ENCODE measurements around the gene XRN1.
A peak's percentile ranks its signal among the peaks of the same experiment; 100 is the strongest.
"Not testable (repeated sequence)": the region's sequence is repeated elsewhere in the genome, so short reads cannot be mapped to it uniquely, and the experiment has no call there.

Gene XRN1

DNA sequence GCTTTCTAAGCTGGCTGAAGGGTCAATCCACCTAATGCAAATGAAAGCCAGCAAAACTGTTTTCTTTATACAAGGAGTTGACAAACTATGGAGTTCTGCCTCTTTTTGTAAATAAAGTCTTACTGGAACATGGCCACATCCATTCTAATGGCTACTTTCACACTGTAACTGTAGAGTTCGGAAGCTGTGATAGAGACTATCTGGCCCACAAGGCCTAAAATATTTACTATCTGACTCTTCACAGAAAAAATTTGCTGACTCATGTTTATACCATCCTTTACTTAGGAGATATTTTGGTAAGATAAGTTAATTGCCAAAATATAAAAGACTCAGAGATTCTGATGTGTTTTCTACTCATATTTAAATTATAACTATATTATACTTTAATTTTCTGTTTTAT lies 128.7 kb downstream of the XRN1 start:
- no peak for DNase-seq

GRCh38 chr3:142318331-142318730 lies 129.5 kb downstream of the XRN1 start:
- no peak for DNase-seq

- DNase-seq = not testable (repeated sequence)
Measured at GRCh38 chr3:142315978-142316388, 131.9 kb downstream of the XRN1 start.

DNA sequence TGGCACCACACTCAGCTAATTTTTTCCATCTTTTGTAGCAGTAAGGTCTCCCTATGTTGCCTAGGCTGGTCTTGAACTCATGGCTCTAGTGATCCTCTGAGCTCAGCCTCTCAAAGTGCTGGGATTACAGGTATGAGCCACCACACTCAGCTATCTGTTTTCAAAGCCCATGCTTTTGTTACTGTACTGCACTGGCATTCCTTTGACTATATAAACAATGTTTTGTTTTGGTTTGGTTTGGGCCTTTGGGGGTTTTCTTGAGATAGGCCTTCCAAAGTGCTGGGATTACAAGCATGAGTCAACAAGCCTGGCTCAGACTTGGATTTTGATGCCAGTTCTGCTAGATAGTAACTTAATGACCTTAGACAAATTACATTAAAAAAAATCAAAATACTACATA lies 132.8 kb downstream of the XRN1 start:
- DNase-seq = no peak

- DNase-seq = no peak
Measured at GRCh38 chr3:142310439-142310838, 137.4 kb downstream of the XRN1 start.

GRCh38 chr3:142302847-142303246 lies 145.0 kb downstream of the XRN1 start:
- not testable (repeated sequence) for DNase-seq

- DNase-seq = no peak
Measured at GRCh38 chr3:142298626-142299025, 149.2 kb downstream of the XRN1 start.

DNA sequence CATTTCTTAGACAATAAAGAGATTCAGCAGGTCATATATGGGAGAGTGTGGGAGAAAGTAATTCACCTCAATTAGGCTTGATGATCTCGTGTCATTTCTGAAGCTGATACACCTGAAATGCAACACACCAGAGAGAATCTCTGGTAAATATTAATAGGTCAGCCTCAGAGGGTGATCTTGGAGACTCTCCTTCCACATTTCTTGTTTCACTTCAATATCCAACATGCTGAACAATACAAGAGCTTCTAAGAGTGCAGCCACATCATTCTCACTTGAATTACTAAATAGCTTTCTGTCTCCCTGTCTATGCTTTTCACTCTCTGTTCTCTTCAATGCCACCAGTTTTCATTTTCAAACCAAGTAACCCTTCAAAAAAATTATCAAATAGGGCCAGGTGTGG lies 151.3 kb downstream of the XRN1 start:
- no peak for DNase-seq

GRCh38 chr3:142287866-142288638 lies 159.8 kb downstream of the XRN1 start:
- no peak for DNase-seq

- no peak for DNase-seq
Measured at GRCh38 chr3:142285083-142285517, 162.7 kb downstream of the XRN1 start.

DNA sequence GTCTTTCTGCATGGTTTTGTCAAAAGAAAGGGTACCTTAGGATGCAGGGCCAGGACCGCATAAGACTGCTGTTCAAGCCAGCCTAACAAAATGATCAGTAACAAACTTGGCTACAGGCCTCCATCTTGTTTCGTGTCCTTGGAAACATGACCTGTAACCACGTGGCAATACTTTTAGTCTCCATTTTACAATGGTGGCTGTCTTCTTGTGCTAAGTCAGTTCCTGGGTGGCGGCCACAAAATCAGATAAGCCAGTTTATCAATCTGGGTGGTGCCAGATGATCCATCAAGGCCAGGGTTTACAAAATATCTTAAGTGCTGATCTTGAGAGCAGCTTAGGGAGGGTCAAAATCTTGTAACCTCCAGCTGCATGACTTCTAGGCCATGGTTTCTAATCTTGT lies 165.3 kb downstream of the XRN1 start:
- no peak for DNase-seq

- no peak for DNase-seq
Measured at GRCh38 chr3:142281474-142281873, 166.4 kb downstream of the XRN1 start.

DNA sequence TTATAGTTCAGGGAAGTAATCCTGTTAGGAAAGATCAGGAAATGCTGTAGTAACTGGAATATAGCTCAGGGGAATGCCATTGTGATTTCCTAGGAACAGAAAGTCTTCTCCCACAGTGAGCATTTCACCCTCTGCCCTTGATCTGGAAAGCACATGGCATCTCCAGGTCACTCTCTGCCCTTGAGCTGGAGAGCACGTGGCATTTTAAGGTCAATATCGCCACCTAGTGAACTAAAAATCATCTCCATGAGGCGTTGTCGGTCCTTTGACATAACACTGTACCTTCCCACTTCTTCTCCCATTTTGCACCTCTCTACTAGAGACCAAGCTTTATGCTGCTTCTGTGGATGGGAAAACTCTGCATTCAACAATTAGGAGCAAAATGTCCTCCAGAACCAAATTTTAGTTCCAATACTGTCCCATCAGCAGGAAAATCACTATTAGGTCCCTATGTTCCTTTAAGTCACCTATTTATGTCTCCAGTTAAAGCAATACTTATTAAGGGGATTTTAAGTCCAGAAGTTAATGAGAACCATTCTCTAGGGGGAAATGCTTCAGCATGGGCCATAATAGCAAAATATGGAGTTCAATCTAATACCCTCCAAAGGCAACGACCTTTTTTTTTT lies 167.8 kb downstream of the XRN1 start:
- peak; percentile 38 for DNase-seq

GRCh38 chr3:142278451-142278850 lies 169.4 kb downstream of the XRN1 start:
- DNase-seq = no peak

DNA sequence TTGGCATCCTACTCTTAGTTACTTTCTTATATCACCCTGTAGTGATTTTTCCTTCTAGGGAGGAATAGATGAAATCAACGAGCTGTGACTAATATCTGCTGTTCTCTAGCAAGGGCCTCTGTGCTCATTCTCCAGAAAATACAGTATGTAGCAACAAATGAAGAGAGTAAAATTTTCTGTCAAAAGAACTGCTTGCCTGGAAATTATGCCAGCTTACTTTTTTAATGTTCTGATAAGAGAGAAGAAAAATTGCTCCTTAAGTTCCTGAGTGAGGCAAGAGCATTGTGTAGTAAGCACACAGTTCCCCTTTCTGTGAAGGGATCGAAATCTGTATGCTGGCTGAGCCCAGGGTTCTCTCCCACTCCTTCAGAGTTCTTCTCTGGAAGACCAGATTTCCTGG lies 171.1 kb downstream of the XRN1 start:
- DNase-seq = no peak

DNA sequence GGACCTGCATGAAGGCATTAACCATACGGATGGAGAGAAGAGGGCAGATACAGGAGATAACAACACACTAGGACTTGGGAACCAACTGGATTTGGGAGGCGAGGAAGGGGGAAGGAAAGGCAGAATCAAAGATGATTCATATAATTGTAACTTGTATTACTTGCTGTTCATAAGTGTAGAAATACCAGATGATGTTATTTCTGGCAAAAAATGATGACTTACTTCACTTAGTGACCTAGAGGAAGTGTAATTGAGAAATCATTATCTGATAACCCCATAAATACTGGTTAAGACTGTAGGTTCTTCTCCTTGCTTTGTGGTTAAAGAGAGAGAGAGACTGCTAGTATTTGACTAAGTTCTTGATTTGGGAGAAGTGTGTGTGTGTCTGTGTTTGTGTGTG lies 172.0 kb downstream of the XRN1 start:
- no peak for DNase-seq

- DNase-seq = no peak
Measured at GRCh38 chr3:142274908-142275307, 172.9 kb downstream of the XRN1 start.

GRCh38 chr3:142273501-142273900 lies 174.3 kb downstream of the XRN1 start:
- no peak for DNase-seq

GRCh38 chr3:142272200-142272891 lies 175.5 kb downstream of the XRN1 start:
- no peak for DNase-seq

DNA sequence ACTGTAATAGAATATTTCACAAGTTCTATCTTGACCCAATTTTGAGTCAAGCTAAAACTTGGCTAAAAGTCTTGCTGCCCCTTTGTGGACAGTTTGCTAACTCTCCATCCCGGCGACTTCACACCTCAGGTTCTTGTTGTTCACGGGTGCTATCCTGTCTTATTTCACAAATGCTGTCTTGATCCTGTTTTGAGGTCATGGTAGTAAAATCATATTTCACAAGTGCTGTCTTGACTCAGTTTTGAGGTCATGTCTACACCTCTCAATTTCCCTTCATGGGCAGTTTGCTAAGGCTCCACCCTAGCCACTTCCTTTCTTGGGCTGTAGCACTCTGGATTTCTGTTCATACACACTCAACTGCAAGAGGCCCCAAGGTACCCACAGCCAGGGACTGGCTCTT lies 177.4 kb downstream of the XRN1 start:
- DNase-seq = peak; percentile 8

- no peak for DNase-seq
Measured at GRCh38 chr3:142269767-142270166, 178.1 kb downstream of the XRN1 start.

DNA sequence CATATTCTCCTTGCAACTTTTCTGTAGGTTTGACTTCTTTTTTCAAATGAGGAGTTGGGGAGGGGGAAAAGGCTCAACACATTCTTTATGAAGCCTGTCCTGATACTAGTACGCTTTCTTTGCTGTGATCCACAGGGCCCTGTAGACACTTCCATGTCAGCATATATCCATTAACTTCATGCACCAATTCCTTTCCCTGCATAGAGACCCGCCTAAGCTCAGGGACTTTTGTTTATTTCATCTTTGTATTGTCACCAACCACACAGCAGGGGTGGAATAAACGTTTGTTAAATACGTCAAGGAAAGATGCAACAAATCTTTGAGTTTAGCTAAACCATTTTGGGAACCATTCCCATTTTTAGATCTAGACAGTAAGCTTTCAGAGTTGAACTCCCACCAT lies 179.4 kb downstream of the XRN1 start:
- no peak for DNase-seq

GRCh38 chr3:142267269-142267668 lies 180.6 kb downstream of the XRN1 start:
- no peak for DNase-seq

DNA sequence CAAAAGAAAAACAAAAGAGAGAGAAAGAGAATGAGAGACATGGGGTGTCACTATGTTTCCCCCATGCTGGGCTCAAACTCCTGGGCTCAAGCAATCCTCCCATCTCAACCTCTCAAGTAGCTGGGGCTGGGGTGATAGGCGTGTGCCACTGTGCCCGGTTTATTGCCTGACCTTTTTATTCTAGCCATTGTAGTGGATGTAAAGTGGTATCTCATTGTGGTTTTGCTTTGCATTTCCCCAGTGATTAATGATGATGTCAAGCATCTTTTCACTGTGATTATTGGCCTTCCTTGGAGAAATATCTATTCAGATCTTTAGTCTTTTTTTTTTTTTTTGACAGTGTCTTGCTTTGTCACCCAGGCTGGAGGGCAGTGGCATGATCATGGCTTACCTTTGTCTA lies 184.7 kb downstream of the XRN1 start:
- no peak for DNase-seq

All from stimulated activated CD4-positive, alpha-beta T cell treated with anti-CD3 and anti-CD28 coated beads, Interleukin-1b, Interleukin-23, amount 100 ng/mL, for 48 hours (primary cell).